ENCODE results near the gene GLE1.
"Not testable (repeated sequence)": the region's sequence is repeated elsewhere in the genome, so short reads cannot be mapped to it uniquely, and the experiment has no call there.

The GLE1 gene

GRCh38 chr9:128484686-128485413 is 19.7 kb upstream of the GLE1 start:
- TF ChIP-seq GATA1 (IDR thresholded peaks at IDR 0.05; ENCODE audit: low read depth, low read length) = no peak
- no peak for TF ChIP-seq POLR2A (IDR thresholded peaks at IDR 0.05; ENCODE audit: low read length)

GRCh38 chr9:128485414-128485855 is 19.1 kb upstream of the GLE1 start:
- no peak for DNase-seq
- no peak for TF ChIP-seq GATA1 (IDR thresholded peaks at IDR 0.05; ENCODE audit: low read depth, low read length)
- no peak for TF ChIP-seq POLR2A (IDR thresholded peaks at IDR 0.05; ENCODE audit: low read length)

More at GRCh38 chr9:128484686-128485413, 19.7 kb upstream of the GLE1 start:
- no peak for DNase-seq

- no peak for TF ChIP-seq GATA1 (IDR thresholded peaks at IDR 0.05; ENCODE audit: low read depth, low read length)
- no peak for TF ChIP-seq POLR2A (IDR thresholded peaks at IDR 0.05; ENCODE audit: low read length)
- DNase-seq = no peak
Observed at GRCh38 chr9:128486201-128486600, 18.3 kb upstream of the GLE1 start.

- no peak for DNase-seq
- TF ChIP-seq POLR2A (IDR thresholded peaks at IDR 0.05; ENCODE audit: low read length) (no peak), GATA1 (IDR thresholded peaks at IDR 0.05; ENCODE audit: low read depth, low read length) (no peak)
Observed at GRCh38 chr9:128493424-128493823, 11.1 kb upstream of the GLE1 start.

- peak; percentile 63 to 71 for DNase-seq
- TF ChIP-seq POLR2A (IDR thresholded peaks at IDR 0.05; ENCODE audit: low read length) = no peak
- TF ChIP-seq GATA1 (IDR thresholded peaks at IDR 0.05; ENCODE audit: low read depth, low read length) = no peak
Observed at GRCh38 chr9:128494108-128494745, 10.3 kb upstream of the GLE1 start.

- TF ChIP-seq GATA1 (IDR thresholded peaks at IDR 0.05; ENCODE audit: low read depth, low read length) (no peak), POLR2A (IDR thresholded peaks at IDR 0.05; ENCODE audit: low read length) (no peak)
- no peak for DNase-seq
Observed at GRCh38 chr9:128494746-128495129, 9.8 kb upstream of the GLE1 start.

GRCh38 chr9:128495296-128495695 is 9.2 kb upstream of the GLE1 start:
- TF ChIP-seq POLR2A (IDR thresholded peaks at IDR 0.05; ENCODE audit: low read length) (no peak), GATA1 (IDR thresholded peaks at IDR 0.05; ENCODE audit: low read depth, low read length) (no peak)
- no peak for DNase-seq

- no peak for TF ChIP-seq GATA1 (IDR thresholded peaks at IDR 0.05; ENCODE audit: low read depth, low read length)
- TF ChIP-seq POLR2A (IDR thresholded peaks at IDR 0.05; ENCODE audit: low read length) = no peak
- no peak for DNase-seq
Observed at GRCh38 chr9:128495804-128496417, 8.6 kb upstream of the GLE1 start.

GRCh38 chr9:128497824-128498610 is 6.5 kb upstream of the GLE1 start:
- no peak for DNase-seq
- TF ChIP-seq GATA1 (IDR thresholded peaks at IDR 0.05; ENCODE audit: low read depth, low read length) (no peak), POLR2A (IDR thresholded peaks at IDR 0.05; ENCODE audit: low read length) (no peak)

GRCh38 chr9:128498911-128499310 is 5.6 kb upstream of the GLE1 start:
- no peak for DNase-seq
- no peak for TF ChIP-seq POLR2A (IDR thresholded peaks at IDR 0.05; ENCODE audit: low read length)
- TF ChIP-seq GATA1 (IDR thresholded peaks at IDR 0.05; ENCODE audit: low read depth, low read length) = no peak

- no peak for DNase-seq
- TF ChIP-seq POLR2A (IDR thresholded peaks at IDR 0.05; ENCODE audit: low read length) = no peak
- TF ChIP-seq GATA1 (IDR thresholded peaks at IDR 0.05; ENCODE audit: low read depth, low read length) = no peak
Observed at GRCh38 chr9:128499920-128500319, 4.6 kb upstream of the GLE1 start.

GRCh38 chr9:128503415-128503825 is 1.1 kb upstream of the GLE1 start:
- DNase-seq = not testable (repeated sequence)

- TF ChIP-seq POLR2A (IDR thresholded peaks at IDR 0.05; ENCODE audit: low read length) (no peak), GATA1 (IDR thresholded peaks at IDR 0.05; ENCODE audit: low read depth, low read length) (no peak)
- DNase-seq = peak; percentile 37 to 56
Observed at GRCh38 chr9:128503870-128504269, 649 bp upstream of the GLE1 start.

- no peak for TF ChIP-seq GATA1 (IDR thresholded peaks at IDR 0.05; ENCODE audit: low read depth, low read length)
- TF ChIP-seq POLR2A (IDR thresholded peaks at IDR 0.05; ENCODE audit: low read length) = no peak
- DNase-seq = no peak
Observed at GRCh38 chr9:128505414-128505765, 871 bp downstream of the GLE1 start.

GRCh38 chr9:128505906-128506305 is 1.4 kb downstream of the GLE1 start:
- DNase-seq = not testable (repeated sequence)
